ENCODE results near the gene CNOT8. TPM values are rescaled to one million over a fixed set of nuclear protein-coding genes. Genes with fewer than 3 reads are reported as not detected.
"Not testable (repeated sequence)": the region's sequence is repeated elsewhere in the genome, so short reads cannot be mapped to it uniquely, and the experiment has no call there.

Gene CNOT8
- total and polyA plus RNA-seq, 4 donors = 60.9 to 83.7 (median 69.4) TPM

DNA sequence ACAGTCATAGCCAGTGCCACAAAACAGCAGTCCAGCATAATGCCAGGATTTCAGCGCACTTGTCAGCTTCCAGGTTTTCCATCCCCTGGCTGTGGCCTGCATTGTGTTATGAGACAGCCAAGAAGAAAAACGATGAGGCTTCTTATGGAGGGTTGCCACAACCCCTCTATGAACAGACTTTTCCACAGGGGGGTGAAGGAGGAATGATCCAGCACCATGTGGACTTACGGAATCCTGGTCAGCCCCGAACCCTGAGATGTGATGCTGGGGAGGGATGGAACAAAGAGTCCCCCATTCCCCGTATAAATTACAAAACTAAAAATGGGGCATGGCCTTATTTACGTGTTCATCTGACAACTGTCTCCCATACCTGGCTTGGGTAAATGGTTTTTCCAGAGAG lies 40.6 kb upstream of the CNOT8 start:
- no peak overlapping the region for H3K4me3 ChIP-seq (ENCODE audit: low read depth, low read length)
- no peak for DNase-seq (ENCODE audit: low read depth in 4 of 6, low spot score in 6 of 6)
- no peaks in the 10 kb centered on the region for H3K4me1 ChIP-seq (ENCODE audit: control insufficient read depth, insufficient read depth, low read length)
- H3K9me3 ChIP-seq (ENCODE audit: control insufficient read depth, insufficient read depth, low read length) = no peaks in the 10 kb centered on the region
- peaks cover 55% of the 10 kb centered on the region for H3K36me3 ChIP-seq (ENCODE audit: control insufficient read depth, insufficient read depth, low read length)
- no peaks in the 10 kb centered on the region for H3K27me3 ChIP-seq (ENCODE audit: control insufficient read depth, insufficient read depth, low read length)
- no peak overlapping the region for H3K27ac ChIP-seq (ENCODE audit: low read depth, low read length)
- WGBS (ENCODE audit: insufficient coverage) = 80% methylated on average over 1 of the region's 6 CpGs

DNA sequence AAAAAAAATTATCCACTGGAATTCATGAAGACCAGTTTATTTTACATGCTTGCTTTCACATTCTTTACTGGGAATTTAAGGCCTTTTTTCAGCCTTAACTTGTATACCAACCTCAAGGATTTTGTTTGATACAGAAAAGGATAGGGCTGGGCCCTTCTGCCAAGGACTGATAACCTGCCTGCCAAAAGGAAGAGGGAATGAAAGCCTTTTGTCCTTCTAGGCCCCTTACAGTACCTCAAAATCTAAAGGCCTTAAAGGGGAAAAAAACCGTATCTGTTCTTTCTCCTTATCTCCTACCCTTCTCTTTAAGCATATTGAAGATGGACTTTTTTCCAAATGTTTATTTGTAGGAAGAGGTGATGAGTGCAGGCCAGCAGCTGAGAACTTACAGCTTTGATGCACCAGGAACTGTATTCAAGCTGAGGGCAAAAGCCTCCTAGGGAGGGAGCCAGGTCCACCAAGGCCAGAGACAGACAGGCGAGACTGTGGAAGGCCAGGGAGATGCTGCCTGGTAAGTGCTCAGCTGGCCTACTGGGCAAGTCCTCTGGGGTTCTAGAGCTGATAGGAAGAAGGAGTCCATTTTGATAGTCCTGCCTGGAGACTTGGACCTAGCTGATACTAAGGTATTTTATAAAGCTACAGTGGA lies 39.8 kb upstream of the CNOT8 start:
- Histone ChIP-seq H3K27ac (ENCODE audit: low read depth, low read length) (no peak overlapping the region), H3K36me3 (ENCODE audit: control insufficient read depth, insufficient read depth, low read length) (peaks cover 55% of the 10 kb centered on the region), H3K27me3 (ENCODE audit: control insufficient read depth, insufficient read depth, low read length) (no peaks in the 10 kb centered on the region), H3K4me3 (ENCODE audit: low read depth, low read length) (no peak overlapping the region), H3K4me1 (ENCODE audit: control insufficient read depth, insufficient read depth, low read length) (peaks cover 8% of the 10 kb centered on the region), H3K9me3 (ENCODE audit: control insufficient read depth, insufficient read depth, low read length) (no peaks in the 10 kb centered on the region)
- WGBS (ENCODE audit: insufficient coverage) = 79% methylated on average over 1 of the region's 2 CpGs
- DNase-seq (ENCODE audit: low read depth in 4 of 6, low spot score in 6 of 6) = no peak

- Histone ChIP-seq H3K4me1 (ENCODE audit: control insufficient read depth, insufficient read depth, low read length) (peaks cover 8% of the 10 kb centered on the region), H3K4me3 (ENCODE audit: low read depth, low read length) (no peak overlapping the region), H3K9me3 (ENCODE audit: control insufficient read depth, insufficient read depth, low read length) (no peaks in the 10 kb centered on the region), H3K27ac (ENCODE audit: low read depth, low read length) (no peak overlapping the region), H3K36me3 (ENCODE audit: control insufficient read depth, insufficient read depth, low read length) (peaks cover 50% of the 10 kb centered on the region), H3K27me3 (ENCODE audit: control insufficient read depth, insufficient read depth, low read length) (no peaks in the 10 kb centered on the region)
- 98% methylated on average over 6 of the region's 7 CpGs for WGBS (ENCODE audit: insufficient coverage)
- DNase-seq (ENCODE audit: low read depth in 4 of 6, low spot score in 6 of 6) = no peak
These were observed 38.9 kb upstream of the CNOT8 start for GRCh38 chr5:154819546-154819945.

DNA sequence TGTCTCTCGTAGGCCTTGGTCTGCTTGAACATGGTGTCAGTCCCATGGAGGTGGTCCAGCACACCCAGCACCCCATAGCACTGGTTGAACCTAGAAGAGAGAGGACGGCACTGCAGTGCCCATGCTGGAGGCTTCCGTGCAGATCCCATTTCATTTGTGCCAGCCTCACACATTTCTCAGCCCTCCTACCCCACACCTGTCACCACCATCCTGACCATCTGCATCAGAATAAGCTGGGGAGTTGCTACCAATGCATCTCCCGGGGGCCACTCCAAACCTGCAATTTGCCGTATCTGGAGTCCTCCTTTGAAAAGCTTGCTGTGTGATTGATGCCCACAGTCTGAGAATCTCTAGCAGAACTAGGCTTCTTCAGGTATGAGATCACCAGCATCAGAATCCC lies 38.0 kb upstream of the CNOT8 start:
- no peak for DNase-seq (ENCODE audit: low read depth in 4 of 6, low spot score in 6 of 6)
- 83% methylated on average over 5 of the region's 5 CpGs for WGBS (ENCODE audit: insufficient coverage)

GRCh38 chr5:154822896-154823295 lies 35.5 kb upstream of the CNOT8 start:
- H3K27ac ChIP-seq (ENCODE audit: low read depth, low read length); H3K4me1 ChIP-seq (ENCODE audit: control insufficient read depth, insufficient read depth, low read length); H3K4me3 ChIP-seq (ENCODE audit: low read depth, low read length); DNase-seq (ENCODE audit: low read depth in 4 of 6, low spot score in 6 of 6); H3K9me3 ChIP-seq (ENCODE audit: control insufficient read depth, insufficient read depth, low read length); H3K27me3 ChIP-seq (ENCODE audit: control insufficient read depth, insufficient read depth, low read length): not testable (repeated sequence)
- WGBS (ENCODE audit: insufficient coverage) = 79% methylated on average over 2 of the region's 5 CpGs
- H3K36me3 ChIP-seq (ENCODE audit: control insufficient read depth, insufficient read depth, low read length) = peaks cover 25% of the 10 kb centered on the region

More for the DNA sequence above, 38.0 kb upstream of the CNOT8 start:
- Histone ChIP-seq H3K9me3 (ENCODE audit: control insufficient read depth, insufficient read depth, low read length) (no peaks in the 10 kb centered on the region), H3K36me3 (ENCODE audit: control insufficient read depth, insufficient read depth, low read length) (peaks cover 41% of the 10 kb centered on the region), H3K4me3 (ENCODE audit: low read depth, low read length) (no peak overlapping the region), H3K27ac (ENCODE audit: low read depth, low read length) (no peak overlapping the region), H3K27me3 (ENCODE audit: control insufficient read depth, insufficient read depth, low read length) (no peaks in the 10 kb centered on the region), H3K4me1 (ENCODE audit: control insufficient read depth, insufficient read depth, low read length) (peaks cover 8% of the 10 kb centered on the region)

- Histone ChIP-seq H3K27ac (ENCODE audit: low read depth, low read length) (no peak overlapping the region), H3K4me3 (ENCODE audit: low read depth, low read length) (no peak overlapping the region), H3K4me1 (ENCODE audit: control insufficient read depth, insufficient read depth, low read length) (peaks cover 8% of the 10 kb centered on the region), H3K36me3 (ENCODE audit: control insufficient read depth, insufficient read depth, low read length) (peaks cover 25% of the 10 kb centered on the region), H3K9me3 (ENCODE audit: control insufficient read depth, insufficient read depth, low read length) (no peaks in the 10 kb centered on the region), H3K27me3 (ENCODE audit: control insufficient read depth, insufficient read depth, low read length) (no peaks in the 10 kb centered on the region)
- no peak for DNase-seq (ENCODE audit: low read depth in 4 of 6, low spot score in 6 of 6)
- 88% methylated on average over 4 of the region's 4 CpGs for WGBS (ENCODE audit: insufficient coverage)
These were observed 34.8 kb upstream of the CNOT8 start for GRCh38 chr5:154823605-154824004.

DNA sequence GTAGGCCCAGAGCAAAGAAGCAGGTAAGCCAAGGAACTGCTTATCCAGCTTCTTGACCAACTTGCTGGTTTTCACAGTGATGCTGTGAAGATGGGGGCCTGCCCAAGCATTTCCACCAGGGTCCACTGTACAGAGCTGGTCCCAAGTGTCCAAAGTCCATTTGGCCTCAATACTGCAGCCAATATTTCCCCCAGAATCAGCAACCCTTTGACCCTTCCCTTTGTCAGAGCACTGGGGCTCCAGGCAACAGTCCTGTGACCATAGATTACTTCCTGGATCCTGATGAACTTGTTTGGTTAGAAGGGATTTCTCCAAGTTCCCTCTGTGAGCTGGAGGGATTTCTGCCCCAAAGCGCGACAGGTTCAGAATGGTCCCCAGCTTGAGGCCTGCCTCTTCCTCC lies 34.4 kb upstream of the CNOT8 start:
- DNase-seq (ENCODE audit: low read depth in 4 of 6, low spot score in 6 of 6) = no peak
- WGBS (ENCODE audit: insufficient coverage) = no CpG with 5 or more reads among the region's 2 CpGs
- Histone ChIP-seq H3K27me3 (ENCODE audit: control insufficient read depth, insufficient read depth, low read length) (no peaks in the 10 kb centered on the region), H3K27ac (ENCODE audit: low read depth, low read length) (no peak overlapping the region), H3K36me3 (ENCODE audit: control insufficient read depth, insufficient read depth, low read length) (peaks cover 25% of the 10 kb centered on the region), H3K4me3 (ENCODE audit: low read depth, low read length) (no peak overlapping the region), H3K9me3 (ENCODE audit: control insufficient read depth, insufficient read depth, low read length) (no peaks in the 10 kb centered on the region), H3K4me1 (ENCODE audit: control insufficient read depth, insufficient read depth, low read length) (peaks cover 8% of the 10 kb centered on the region)

GRCh38 chr5:154829181-154829588 lies 29.2 kb upstream of the CNOT8 start:
- Histone ChIP-seq H3K36me3 (ENCODE audit: control insufficient read depth, insufficient read depth, low read length) (peaks cover 3% of the 10 kb centered on the region), H3K4me3 (ENCODE audit: low read depth, low read length) (no peak overlapping the region), H3K4me1 (ENCODE audit: control insufficient read depth, insufficient read depth, low read length) (no peaks in the 10 kb centered on the region), H3K27me3 (ENCODE audit: control insufficient read depth, insufficient read depth, low read length) (no peaks in the 10 kb centered on the region), H3K9me3 (ENCODE audit: control insufficient read depth, insufficient read depth, low read length) (no peaks in the 10 kb centered on the region), H3K27ac (ENCODE audit: low read depth, low read length) (no peak overlapping the region)
- 68% methylated on average over 2 of the region's 2 CpGs for WGBS (ENCODE audit: insufficient coverage)
- no peak for DNase-seq (ENCODE audit: low read depth in 4 of 6, low spot score in 6 of 6)

DNA sequence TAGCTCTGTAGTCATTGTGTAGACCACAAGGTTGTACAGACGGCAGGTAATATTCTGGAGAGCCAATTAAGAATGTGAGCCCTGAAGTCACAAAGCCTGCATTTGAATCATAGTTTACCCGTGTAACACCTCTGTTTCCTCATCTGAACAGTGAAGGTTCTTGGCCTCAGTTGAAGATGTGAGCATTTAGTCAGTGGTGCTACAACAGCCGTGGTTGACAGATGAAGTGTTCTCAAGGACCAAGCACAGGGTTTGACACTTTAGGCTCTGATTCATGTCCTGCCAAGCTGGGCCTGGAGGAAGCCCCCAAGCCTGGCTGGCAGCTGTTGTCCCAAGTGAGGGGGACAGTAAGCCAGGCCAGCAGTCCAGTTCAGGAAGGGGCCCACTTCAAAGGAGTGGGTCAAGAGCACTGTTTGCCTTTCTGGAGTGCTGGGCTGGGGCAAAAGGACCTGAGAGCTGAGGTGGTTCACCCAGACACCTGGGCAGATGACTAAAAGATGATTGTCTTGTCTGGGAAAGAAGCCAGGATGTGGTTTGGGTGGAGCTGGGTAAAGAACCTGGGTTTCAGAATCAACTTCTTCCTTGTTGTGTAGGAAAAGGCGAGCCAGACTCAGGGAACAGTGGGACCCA lies 28.7 kb upstream of the CNOT8 start:
- Histone ChIP-seq H3K9me3 (ENCODE audit: control insufficient read depth, insufficient read depth, low read length) (no peaks in the 10 kb centered on the region), H3K27ac (ENCODE audit: low read depth, low read length) (no peak overlapping the region), H3K36me3 (ENCODE audit: control insufficient read depth, insufficient read depth, low read length) (peaks cover 3% of the 10 kb centered on the region), H3K27me3 (ENCODE audit: control insufficient read depth, insufficient read depth, low read length) (no peaks in the 10 kb centered on the region), H3K4me1 (ENCODE audit: control insufficient read depth, insufficient read depth, low read length) (no peaks in the 10 kb centered on the region), H3K4me3 (ENCODE audit: low read depth, low read length) (no peak overlapping the region)
- no peak for DNase-seq (ENCODE audit: low read depth in 4 of 6, low spot score in 6 of 6)
- 96% methylated on average over 4 of the region's 4 CpGs for WGBS (ENCODE audit: insufficient coverage)

DNA sequence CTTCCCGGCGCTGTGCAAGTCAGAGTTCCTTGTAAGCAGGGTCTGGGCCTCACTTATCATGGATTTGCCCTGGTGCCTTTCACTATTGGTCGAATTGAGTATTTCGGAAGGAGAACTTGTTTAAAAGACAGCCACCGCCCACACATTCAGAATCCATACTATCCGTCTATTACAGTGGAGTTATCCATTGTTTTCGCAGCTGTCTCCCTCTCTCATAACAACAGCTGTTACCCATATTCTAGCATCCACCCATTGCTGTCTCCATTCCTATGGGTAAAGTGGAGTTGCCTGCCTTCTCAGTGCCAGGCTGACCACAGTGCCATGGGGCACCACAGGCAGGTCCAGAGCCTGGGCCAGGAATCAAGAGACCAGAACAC lies 28.2 kb upstream of the CNOT8 start:
- no peaks in the 10 kb centered on the region for H3K9me3 ChIP-seq (ENCODE audit: control insufficient read depth, insufficient read depth, low read length)
- H3K36me3 ChIP-seq (ENCODE audit: control insufficient read depth, insufficient read depth, low read length) = peaks cover 3% of the 10 kb centered on the region
- no peaks in the 10 kb centered on the region for H3K27me3 ChIP-seq (ENCODE audit: control insufficient read depth, insufficient read depth, low read length)
- H3K4me3 ChIP-seq (ENCODE audit: low read depth, low read length) = no peak overlapping the region
- peaks cover under 1% of the 10 kb centered on the region for H3K4me1 ChIP-seq (ENCODE audit: control insufficient read depth, insufficient read depth, low read length)
- DNase-seq (ENCODE audit: low read depth in 4 of 6, low spot score in 6 of 6) = no peak
- H3K27ac ChIP-seq (ENCODE audit: low read depth, low read length) = no peak overlapping the region
- 92% methylated on average over 6 of the region's 7 CpGs for WGBS (ENCODE audit: insufficient coverage)
